GM18868 (cell line): ENCODE data around the gene AIF1.
"Not testable (repeated sequence)": the region's sequence is repeated elsewhere in the genome, so short reads cannot be mapped to it uniquely, and the experiment has no call there.

ENCODE experiments used
- ATAC-seq: cut with Tn5 transposase; IDR thresholded peaks from one replicate; pipeline ENCODE4 v1.9.1; 2021; ENCODE audit warnings: mild to moderate bottlenecking, moderate library complexity; ENCODE audit not compliant: unreplicated experiment

Gene AIF1

GRCh38 chr6:31580438-31580740 is 34.6 kb upstream of the AIF1 start:
- no peak for ATAC-seq

- ATAC-seq = peak; percentile 53
Observed at GRCh38 chr6:31580807-31581433, 34.1 kb upstream of the AIF1 start.

GRCh38 chr6:31581434-31582229 is 33.4 kb upstream of the AIF1 start:
- ATAC-seq = no peak

DNA sequence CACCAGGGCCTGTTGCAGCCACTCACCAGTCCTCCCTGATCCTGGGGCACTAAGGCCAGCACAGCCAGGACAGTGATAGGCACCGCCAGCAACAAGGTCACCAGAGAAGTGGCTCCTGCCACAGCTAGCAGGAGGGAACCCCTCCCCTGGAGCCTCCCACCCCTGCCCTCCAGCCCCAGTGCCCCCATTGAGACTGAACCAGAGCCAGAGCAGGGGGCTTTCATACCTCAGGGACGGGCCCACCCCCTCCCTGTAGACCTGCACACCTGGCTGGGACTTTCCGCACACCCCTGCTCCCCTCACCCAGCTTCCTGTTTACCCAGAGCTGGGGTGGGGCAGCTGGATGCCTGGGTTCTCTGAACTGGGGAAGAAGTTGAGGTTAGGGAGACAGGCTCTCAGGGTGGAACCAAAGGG is 32.8 kb upstream of the AIF1 start, which contains the start of gene LTB:
TSS of gene LTB (minus strand) at position 195 of the 414 bp plus-strand sequence. CDS start at position 188, 7 bp downstream.
- ATAC-seq = no peak

DNA sequence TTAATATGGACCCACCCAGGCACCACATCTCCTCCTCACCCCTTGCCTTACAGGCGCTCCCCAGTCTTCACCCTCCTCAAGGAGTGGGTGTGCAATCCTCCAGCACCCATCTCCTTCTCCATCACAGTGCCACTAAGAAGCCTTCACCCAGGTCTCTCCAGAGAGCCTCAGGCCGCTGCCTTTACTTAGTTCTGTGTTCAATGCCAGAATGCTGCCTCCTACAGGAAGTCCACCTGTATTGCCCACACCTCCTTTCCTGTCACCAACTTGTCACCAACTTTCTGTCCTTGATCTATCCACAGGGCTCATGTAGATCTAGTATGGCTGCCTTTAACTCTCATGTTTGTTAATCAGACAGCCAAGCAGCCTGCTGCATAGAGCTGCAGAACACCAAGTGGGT is 29.5 kb upstream of the AIF1 start:
- no peak for ATAC-seq

DNA sequence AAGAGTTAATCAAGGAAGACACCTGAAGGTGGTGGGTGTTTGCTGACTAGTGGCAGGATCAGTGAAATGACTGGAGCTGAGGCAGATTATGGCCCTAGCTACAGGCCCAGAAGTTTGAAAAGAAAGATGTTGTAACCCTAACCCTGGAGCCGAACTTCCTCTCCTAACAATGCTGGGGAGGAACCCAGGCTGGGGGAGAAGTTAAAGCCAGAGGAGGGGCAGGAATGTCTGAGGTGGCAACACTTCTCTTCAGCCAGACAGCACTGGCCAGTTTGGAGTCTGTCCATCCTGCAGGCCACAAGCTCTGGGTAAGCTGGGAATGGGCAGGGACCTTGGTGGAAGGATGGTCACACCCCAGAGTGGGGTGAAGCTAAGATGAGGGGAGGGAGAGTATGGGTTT is 29.0 kb upstream of the AIF1 start, which contains the start of gene LST1:
TSS of gene LST1 (plus strand) at position 270 of the 400 bp plus-strand sequence. CDS start 1,023 bp downstream, outside the sequence.
- ATAC-seq = no peak

- ATAC-seq = no peak
Observed at GRCh38 chr6:31586599-31587281, 28.3 kb upstream of the AIF1 start.

- ATAC-seq = no peak
Observed at GRCh38 chr6:31587791-31588777, 26.9 kb upstream of the AIF1 start.

GRCh38 chr6:31588871-31589650 is 26.0 kb upstream of the AIF1 start:
- no peak for ATAC-seq

DNA sequence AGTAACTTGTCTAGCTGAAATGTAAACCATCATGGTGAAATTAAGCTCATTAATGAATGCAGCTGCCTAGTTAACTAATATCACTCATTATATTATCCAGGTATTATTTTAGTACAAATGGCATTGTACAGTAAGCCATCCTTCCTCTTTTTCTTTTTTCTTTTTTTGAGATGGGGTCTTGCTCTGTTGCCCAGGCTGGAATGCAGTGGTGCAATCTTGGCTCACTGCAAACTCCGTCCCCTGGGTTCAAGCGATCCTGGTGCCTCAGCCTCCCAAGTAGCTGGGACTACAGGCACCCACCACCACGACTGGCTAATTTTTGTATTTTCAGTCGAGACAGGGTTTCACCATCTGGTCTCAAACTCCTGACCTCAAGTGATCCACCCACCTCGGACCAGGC is 24.3 kb upstream of the AIF1 start:
- not testable (repeated sequence) for ATAC-seq

DNA sequence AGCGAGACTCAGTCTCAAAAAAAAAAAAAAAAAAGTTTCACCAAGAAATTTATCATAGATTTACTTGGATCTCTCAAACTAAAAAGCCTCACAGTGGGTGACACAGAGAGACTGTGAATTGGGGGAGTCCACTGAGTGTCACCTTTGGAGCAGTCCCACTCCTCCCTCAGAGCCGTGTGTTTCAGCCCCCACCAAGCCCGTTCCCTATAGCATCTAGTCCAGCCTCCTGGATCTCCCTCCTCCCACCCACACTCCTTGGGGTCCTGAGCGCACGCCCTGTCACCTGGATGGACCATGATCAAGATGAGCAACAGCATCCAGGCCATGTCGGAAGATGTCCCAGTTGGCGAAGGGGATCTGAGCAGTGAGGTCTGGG is 22.6 kb upstream of the AIF1 start:
- ATAC-seq = no peak

- no peak for ATAC-seq
Observed at GRCh38 chr6:31597006-31597405, 18.0 kb upstream of the AIF1 start.

- ATAC-seq = no peak
Observed at GRCh38 chr6:31607317-31607716, 7.7 kb upstream of the AIF1 start.

GRCh38 chr6:31609519-31610406 is 5.3 kb upstream of the AIF1 start:
- ATAC-seq = no peak

GRCh38 chr6:31610968-31611367 is 4.1 kb upstream of the AIF1 start:
- ATAC-seq = no peak

DNA sequence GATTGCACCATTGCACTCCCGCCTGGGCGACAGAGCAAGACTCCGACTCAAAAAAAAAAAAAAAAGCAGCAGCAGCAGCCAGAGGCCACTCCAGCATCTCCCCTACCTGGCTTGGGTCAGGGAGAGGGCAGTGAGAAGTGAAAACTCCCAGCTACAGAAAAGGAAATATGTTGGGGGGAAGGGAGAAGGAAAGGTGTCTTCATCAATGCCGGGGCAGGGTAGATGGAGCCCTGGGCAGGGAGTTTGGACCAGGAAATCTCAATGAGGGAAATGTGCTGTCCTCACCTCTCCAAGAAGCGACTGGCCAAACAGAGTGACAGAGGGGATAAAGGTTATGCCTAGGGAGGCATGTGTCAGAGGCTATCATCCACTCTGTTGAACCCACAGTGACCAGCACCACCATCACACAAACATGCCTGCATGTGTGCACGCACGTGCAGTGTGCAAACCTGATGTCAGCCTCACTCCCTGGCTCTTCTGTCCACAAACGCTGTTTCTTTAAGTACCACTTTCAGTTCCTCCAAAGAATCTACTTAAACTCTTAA is 887 bp upstream of the AIF1 start:
- no peak for ATAC-seq

DNA sequence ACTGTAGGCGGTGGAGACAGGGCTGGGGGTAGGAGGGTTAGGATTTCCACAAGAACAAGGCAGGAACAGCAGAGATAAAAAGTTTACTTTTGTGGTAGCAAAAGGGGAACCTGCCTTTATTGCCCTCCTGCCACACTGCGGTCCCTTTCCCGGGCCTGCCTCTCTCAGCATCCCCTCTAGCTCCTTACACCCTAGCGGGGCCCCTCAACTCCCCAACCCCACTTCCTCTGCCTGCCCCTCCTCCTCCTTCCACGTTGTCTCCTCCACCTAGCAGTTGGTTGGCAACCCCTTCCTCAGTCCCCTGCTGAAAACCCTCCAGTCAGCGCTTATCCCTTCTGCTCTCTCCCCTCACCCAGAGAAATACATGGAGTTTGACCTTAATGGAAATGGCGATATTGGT is 714 bp downstream of the AIF1 start:
- no peak for ATAC-seq

DNA sequence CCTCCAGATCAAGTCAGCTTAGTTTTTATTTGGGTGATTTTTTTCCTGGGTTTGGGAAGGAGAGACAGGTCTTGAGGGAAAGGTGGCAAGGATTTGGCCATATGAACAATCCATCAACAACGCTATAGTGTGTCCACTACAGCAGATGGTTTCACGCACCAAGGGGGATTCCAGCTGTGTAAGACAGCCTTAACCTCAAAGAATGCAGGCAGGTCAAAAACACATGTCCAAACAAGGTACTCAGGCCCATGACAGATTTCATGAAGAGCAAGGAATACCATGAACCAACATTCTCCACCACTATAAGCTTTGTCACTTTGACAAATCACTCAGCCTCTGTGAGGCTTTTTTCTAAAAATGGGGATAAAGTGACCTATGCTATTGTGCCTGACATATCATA is 2.0 kb downstream of the AIF1 start:
- ATAC-seq = no peak
